ENCODE measurements around the gene CCDC120.

DNA sequence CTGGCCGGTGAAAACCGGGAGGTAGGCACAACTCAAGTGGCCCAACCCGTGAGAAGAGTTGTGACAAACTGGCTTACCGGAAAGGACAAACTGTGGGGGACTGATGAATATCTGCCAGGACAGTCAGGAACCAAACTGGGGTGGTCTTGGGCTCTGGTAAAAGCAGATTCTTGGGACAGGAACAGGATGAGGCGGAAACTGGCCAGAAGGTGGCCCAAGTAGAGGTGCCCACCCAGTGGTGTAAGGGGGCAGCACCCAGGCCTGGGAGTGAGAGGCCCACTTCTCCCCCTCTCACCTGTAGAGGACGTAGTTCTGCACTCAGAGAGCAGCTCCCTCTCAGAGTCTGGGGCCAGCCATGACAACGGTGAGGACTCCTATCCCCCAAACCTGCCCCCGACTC is 5.9 kb downstream of the CCDC120 start:
- TF ChIP-seq CTCF (IDR thresholded peaks at IDR 0.05 in 4 of 5, conservative IDR thresholded peaks at IDR 0.05 in 1 of 5) (no peak), POLR2A (IDR thresholded peaks at IDR 0.05) (no peak)

All from gastrocnemius medialis (tissue), 4 donors.